NCI-H82 (cell line): ENCODE data around the gene SEC14L3.

Experiments
- DNase-seq: peaks from one replicate; lab custom pipeline; 2025; lab: John Stamatoyannopoulos, UW

SEC14L3 gene

DNA sequence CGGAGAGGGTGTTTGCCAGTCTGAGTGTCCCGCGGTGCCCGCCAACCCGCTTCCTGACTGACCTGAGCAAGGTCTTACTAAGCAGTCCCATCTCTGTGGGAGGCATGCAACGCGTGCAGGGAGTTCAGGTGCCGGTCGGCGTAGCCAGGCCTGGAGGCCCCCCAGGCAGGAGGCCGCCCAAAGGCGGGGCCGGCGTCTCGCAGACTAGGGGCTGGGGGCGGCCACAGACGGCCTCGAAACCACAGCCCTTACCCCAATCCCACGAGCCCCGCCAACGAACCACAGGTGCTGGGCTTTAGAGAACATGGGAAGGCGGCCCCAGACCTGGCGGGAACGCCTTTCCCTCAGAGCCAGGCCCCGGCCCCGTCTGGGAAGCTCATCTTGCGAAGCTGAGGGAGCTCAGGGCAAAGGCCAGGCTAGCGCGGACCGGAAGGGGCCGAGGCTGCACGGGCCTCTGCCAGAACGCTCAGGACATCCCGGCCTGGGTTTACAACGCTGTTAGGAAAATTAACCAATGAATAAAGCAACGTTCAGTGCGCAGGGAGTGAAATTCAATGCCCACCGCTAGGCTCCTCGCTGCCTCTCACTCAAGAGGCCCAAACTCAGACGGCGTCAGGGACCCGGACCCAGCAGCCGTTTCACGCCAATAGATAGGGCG is 48.4 kb downstream of the SEC14L3 start:
- DNase-seq: peak; percentile 56

DNA sequence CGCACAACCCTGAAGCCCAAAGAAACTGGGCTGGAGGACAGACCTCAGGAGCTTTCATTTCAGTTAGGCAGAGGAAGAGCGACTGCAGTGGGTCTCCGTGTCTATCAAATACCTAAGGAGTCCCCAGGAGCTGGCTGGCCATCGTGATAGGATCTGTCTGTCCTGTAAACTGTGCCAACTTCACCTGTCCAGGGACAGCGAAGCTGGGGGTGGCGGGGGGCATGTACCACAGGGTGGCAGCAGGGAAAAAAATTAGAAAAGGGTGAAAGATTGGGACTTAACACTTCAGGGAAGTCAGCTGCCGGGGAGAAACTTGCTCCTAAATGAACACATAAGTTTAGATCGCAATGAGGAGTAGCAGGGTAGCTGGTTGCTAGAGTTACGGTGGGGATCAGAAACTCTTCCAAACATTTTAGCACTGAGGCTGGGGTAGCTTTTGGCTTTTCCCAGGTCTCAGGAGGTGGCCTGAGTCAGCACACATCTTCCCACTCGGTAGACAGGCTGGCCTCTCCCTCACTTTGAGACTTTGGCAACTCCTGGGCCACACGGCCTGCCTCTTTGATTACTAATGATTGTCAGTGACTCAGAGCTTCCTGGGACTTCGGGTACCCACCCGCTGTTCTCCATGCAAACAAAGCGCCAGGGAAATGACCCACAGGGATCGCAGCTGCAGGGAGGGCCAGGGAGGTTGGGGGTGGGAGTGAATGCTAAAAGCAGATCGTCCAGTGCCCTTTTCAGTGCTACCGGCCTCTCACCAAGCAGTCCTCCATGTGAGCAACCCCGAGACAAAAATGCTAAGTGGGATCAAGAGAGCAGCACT is 49.1 kb downstream of the SEC14L3 start:
- no peak for DNase-seq

DNA sequence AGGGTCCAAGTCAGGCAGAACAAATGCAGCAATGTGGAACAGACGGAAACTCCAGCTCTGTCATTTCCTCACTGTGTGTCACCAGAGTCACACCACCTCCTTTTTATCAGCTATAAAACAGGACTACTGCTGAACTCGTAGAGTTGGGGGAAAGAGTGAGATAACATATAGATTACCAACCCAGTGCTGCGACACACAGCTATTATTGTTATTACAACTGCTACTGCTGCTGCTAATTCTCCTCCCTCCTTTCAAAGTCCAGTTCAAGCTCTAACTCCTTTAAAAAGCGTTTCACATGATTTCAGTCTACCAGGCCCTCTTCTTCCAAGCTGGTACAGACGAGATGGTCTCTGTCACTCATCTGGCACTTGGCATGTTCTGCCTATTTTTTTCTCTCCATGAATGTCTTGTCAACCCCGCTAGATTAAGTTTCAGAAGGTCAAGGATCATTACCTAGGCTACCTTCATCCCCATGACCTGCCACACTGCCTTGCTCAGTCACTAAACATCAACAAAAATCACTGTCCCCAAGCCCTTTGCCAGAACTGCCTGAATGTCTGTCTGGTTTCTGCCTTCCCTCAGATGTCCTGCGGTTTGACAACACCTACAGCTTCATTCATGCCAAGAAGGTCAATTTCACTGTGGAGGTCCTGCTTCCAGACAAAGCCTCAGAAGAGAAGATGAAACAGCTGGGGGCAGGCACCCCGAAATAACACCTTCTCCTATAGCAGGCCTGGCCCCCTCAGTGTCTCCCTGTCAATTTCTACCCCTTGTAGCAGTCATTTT is 49.9 kb downstream of the SEC14L3 start:
- no peak for DNase-seq

DNA sequence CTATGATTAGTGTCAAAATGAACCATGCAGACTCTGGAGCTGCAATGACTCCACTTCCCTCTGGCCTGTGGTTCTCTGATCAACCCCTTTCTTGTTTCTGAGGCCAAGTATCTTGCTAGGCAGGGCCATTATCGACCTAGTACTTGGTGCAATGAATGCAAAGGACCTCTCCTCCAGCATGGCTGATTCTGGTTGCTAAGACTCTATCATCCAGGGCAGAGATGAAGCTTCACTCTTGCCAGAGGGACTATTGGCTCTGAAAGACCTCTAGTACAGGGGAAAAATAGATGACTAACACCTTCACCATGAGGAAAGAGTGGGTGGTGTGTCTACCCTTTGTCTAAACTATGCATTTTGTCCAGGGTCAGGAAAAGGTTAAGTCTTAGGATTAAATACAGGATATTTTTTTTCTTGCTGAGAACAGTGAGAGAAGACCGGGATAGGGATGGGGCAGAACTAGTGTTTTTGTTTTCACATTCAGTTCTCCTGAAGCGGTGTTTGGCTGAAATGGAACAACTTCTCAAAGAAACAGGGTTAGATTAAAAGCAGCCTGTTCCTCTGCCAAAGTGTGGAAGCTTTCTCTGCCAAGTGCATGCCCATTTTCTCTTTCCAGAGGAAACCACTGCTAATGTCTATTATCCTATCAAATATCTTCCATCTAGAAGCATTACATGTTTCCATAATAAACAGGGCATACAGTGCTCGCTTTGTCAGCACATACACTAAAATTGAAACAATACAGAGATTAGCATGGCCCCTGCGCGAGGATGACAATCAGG is 51.3 kb downstream of the SEC14L3 start:
- no peak for DNase-seq

DNA sequence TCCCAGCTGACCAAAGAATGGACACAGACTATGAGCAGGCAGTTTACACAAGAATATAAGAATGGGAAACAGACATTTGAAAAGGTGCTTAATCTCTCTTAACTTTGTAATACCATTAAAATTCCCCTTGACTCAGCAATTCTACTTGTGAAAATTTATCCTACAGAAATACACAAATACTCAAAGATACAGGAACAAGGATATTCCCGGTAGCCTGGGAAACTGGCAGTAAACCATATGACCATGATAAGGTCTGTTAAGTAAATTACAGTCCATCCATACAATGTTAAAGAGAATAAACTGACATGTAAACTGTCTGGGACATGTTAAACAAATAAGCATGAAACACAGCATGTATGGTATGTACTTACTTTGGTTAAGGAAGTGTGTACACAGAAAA is 55.0 kb downstream of the SEC14L3 start:
- DNase-seq: no peak

DNA sequence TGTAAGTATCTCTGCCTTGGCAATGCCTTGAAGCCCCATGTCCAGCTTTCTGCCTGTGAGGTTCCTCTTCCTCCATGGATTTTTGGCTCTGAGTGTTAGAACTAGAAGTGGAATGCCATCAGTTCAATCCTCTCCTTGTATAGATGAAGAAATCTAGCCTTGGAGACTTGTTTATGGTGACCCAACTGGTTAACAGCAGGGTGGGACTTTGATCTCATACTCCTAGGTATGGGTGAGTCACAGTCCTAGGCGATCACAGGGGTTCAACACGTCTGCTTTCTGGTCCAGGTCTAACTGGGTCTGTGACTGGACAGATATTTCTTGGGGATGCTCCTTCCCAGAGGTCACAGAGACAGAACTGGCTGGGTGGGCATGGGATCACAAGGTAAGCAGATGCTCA is 55.4 kb downstream of the SEC14L3 start:
- no peak for DNase-seq

DNA sequence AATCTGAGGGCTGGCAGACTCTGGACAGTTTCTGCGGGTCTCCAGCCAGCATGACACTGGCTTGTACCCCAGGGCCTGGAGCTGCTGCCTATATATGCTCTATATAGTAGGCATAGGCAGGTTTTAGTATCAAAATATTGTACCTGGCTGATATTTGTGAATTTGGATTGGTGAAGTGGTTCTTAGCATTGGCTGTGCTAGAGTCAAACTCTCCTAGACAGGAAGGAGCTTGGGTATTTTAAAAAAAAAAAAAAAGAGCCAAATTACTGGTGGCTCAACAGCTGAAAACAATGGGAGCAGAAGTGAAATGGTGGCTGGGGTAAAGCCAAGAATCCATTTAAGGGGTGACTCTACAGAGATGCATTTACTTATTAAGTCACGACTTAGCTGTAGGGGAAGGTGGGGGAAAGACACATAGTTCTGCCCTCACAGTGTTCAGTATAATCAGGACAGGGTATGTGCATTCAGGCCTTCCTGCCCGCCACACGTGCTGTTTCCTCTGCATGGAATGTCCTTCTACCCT is 57.2 kb downstream of the SEC14L3 start:
- no peak for DNase-seq

DNA sequence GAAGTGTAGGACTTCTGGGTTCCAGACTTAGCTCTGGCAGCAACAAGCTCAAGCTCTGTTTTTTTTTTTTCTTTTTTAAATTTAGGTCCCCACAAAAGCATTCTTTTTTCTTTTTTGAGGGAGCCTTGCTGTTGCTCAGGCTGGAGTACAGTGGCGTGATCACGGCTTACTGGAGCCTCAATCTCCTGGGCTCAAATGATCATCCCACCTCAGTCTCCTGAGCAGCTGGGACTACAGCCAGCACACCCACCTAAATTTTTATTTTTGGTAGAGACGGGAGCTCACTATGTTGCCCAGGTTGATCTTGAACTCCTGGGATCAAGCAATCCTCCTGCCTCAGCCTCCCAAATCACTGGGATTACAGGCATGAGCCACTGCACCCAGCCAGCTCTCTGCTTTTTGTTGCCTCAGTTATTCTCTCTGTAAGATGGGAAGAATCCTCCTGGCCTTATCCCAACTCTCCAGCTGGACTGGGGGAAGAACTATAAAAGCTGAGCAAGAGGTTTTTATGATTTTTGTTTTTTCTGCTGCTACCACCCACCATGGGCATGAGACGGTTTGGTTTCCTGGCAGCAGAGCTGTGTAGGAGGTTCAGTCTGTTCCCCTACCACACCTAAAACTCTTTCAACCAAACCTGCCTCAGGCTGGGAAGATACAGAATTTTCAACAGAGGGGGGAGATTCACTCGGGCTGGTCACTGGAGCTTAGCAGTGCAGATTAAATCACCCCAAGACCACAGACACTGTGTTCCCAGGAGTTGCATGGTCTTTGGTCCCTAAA is 57.9 kb downstream of the SEC14L3 start:
- DNase-seq: no peak

DNA sequence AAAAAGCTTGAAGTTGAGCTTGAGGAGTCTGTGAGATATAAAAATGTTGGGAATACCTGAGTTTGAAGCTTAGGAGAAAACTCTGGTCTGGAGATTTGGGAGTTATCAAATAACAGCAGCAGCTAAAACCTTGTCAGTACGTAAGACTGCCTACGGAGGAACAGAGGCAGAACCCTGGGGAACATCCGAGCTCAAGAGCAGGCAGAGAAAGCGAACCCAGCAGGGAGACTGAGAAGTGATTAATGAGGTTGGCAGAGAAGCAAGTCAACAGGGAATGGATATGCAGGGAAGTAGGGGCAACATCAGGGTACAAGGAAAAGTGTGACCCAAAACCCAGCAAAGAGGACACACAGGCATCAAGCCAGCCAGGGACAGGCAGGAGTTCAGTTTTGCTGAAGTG is 58.8 kb downstream of the SEC14L3 start:
- no peak for DNase-seq

DNA sequence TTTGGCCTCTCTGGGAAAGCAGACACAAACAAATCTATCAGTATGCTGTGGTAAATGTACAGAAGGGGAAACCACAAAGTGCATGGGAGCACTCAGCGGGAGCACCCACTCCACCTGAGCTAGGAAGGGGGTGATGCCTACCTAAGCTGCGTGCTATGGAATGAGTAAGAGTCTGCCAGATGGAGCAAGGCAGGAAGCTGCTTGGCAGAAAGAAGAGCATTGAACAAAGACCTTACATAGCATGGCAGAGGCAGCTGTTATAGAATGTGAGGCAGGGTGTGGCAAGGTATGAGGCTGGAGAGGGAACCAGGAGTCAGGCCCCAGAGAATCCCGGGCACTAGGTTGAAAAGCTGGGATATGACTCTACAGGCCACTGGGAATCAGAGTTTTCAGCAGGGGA is 60.0 kb downstream of the SEC14L3 start:
- no peak for DNase-seq
